ENCODE results near the gene LHPP.

- TF ChIP-seq EZH2 (IDR thresholded peaks at IDR 0.05; ENCODE audit: borderline replicate concordance, control insufficient read depth, low read depth, low read length) (no peak), NFIC (IDR thresholded peaks at IDR 0.05; ENCODE audit: low read depth, low read length) (no peak), NFYB (IDR thresholded peaks at IDR 0.05; ENCODE audit: insufficient read depth, low read depth, low read length) (no peak), CTCF (IDR thresholded peaks at IDR 0.05 in 2 of 3, conservative IDR thresholded peaks at IDR 0.05 in 1 of 3; ENCODE audit: control insufficient read depth in 2 of 3, extremely low read depth in 1 of 3, insufficient read depth in 1 of 3, low read depth in 3 of 3, low read length in 3 of 3) (no peak), KDM1A (IDR thresholded peaks at IDR 0.05; ENCODE audit: borderline replicate concordance) (no peak), USF2 (IDR thresholded peaks at IDR 0.05; ENCODE audit: borderline replicate concordance, low read depth, low read length) (no peak), ASH2L (IDR thresholded peaks at IDR 0.05; ENCODE audit: borderline replicate concordance, low read depth) (no peak)
Measured at GRCh38 chr10:124484661-124485060, 23.0 kb downstream of the LHPP start.
